GM19043 (cell line): Measurements from ENCODE around the gene BCCIP.

Experiments used
- ATAC-seq: cut with Tn5 transposase; IDR thresholded peaks from one replicate; pipeline ENCODE4 v1.9.1; 2021; ENCODE audit warnings: low read depth; ENCODE audit not compliant: unreplicated experiment

BCCIP gene

GRCh38 chr10:125822878-125823662 is at the start of gene BCCIP, which contains the start of gene UROS:
BCCIP (plus strand) TSS chr10:125823546; CDS start chr10:125823558, 12 bp downstream.
UROS (minus strand) TSS chr10:125823258; CDS start chr10:125816499, 6,759 bp downstream.
- peak; percentile 71 for ATAC-seq

GRCh38 chr10:125773687-125774543 is 49.4 kb upstream of the BCCIP start:
- no peak for ATAC-seq

GRCh38 chr10:125774581-125775191 is 48.7 kb upstream of the BCCIP start:
- ATAC-seq = no peak

- no peak for ATAC-seq
These were observed 47.7 kb upstream of the BCCIP start, which contains the start of gene MMP21 for GRCh38 chr10:125775491-125776106. MMP21 (minus strand) TSS chr10:125775821; CDS start chr10:125775821, 0 bp downstream.

- ATAC-seq = no peak
These were observed 45.5 kb upstream of the BCCIP start for GRCh38 chr10:125777806-125778205.

- no peak for ATAC-seq
These were observed 44.8 kb upstream of the BCCIP start for GRCh38 chr10:125778556-125778955.

GRCh38 chr10:125779403-125780327 is 43.7 kb upstream of the BCCIP start:
- no peak for ATAC-seq

- ATAC-seq = no peak
These were observed 42.0 kb upstream of the BCCIP start for GRCh38 chr10:125781374-125781773.

GRCh38 chr10:125782054-125782453 is 41.3 kb upstream of the BCCIP start:
- no peak for ATAC-seq

- no peak for ATAC-seq
These were observed 40.7 kb upstream of the BCCIP start for GRCh38 chr10:125782616-125783015.

GRCh38 chr10:125783408-125783807 is 39.9 kb upstream of the BCCIP start:
- no peak for ATAC-seq

- peak; percentile 84 for ATAC-seq
These were observed 39.4 kb upstream of the BCCIP start for GRCh38 chr10:125783957-125784356.

GRCh38 chr10:125785791-125786190 is 37.6 kb upstream of the BCCIP start:
- no peak for ATAC-seq

- no peak for ATAC-seq
These were observed 35.0 kb upstream of the BCCIP start for GRCh38 chr10:125788156-125789034.

- ATAC-seq = no peak
These were observed 30.7 kb upstream of the BCCIP start for GRCh38 chr10:125792342-125793300.

- no peak for ATAC-seq
These were observed 28.2 kb upstream of the BCCIP start for GRCh38 chr10:125795128-125795527.

GRCh38 chr10:125795637-125796190 is 27.6 kb upstream of the BCCIP start:
- no peak for ATAC-seq
